GM18858 (cell line): ENCODE measurements around the gene ITPR1.
"Not testable (repeated sequence)": the region's sequence is repeated elsewhere in the genome, so short reads cannot be mapped to it uniquely, and the experiment has no call there.

Source experiments
- ATAC-seq: cut with Tn5 transposase; IDR thresholded peaks from one replicate; pipeline ENCODE4 v1.9.1; 2021; ENCODE audit not compliant: unreplicated experiment

Gene ITPR1

GRCh38 chr3:4588466-4588865 lies 95.3 kb downstream of the ITPR1 start:
- no peak for ATAC-seq

DNA sequence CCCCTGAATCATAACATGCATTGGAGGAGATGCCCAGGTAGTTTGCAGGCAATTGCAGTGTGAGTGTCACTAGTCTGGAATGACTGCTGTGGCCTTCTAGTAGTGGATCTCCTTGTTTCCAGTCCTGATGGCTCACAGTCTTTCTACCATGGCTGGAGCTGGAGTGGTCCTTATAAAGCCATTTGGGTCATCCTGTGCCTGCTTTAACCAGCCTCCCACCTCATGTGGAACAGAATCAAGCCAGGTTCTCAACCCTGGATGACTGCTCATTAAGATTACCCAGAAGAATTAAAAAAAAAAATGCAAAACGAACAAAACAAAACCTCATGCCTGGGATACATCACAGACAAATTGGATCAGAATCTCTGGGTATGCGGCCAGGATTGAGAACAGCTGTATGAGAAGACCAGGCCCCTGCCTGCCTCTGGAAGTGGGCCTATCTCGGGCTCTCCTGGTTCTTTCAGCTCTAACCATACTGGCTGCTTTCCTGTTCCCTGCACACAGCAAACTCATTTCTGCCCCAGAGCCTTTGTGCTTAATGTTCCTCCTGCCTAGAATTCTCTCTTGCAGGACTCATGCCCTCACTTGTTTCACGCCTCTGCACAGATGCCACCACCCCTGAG lies 96.4 kb downstream of the ITPR1 start:
- ATAC-seq = no peak

GRCh38 chr3:4590849-4591248 lies 97.7 kb downstream of the ITPR1 start:
- ATAC-seq = not testable (repeated sequence)

DNA sequence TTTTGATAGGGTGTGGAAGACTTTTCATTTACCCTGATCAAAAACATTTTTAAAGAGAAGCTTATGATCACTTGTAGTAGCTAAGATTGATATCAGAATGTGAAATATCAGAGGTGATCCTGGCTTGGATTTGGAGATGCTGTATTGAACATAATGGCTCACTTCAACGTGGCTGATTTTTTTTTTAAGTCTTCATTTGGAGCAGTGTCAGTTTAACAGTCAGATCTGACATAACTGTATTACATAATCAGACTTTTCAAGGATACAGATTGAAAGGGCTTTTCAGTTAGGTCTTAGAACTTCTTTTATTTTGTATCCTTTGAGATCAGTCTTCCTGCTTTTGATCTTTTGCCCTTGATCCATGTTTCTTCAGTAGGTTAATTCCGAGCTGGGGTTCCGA lies 98.5 kb downstream of the ITPR1 start:
- ATAC-seq = no peak

- ATAC-seq = no peak
These were observed 99.9 kb downstream of the ITPR1 start for GRCh38 chr3:4593014-4593413.

- no peak for ATAC-seq
These were observed 102.6 kb downstream of the ITPR1 start for GRCh38 chr3:4595710-4596113.

GRCh38 chr3:4596612-4597011 lies 103.5 kb downstream of the ITPR1 start:
- no peak for ATAC-seq

GRCh38 chr3:4597208-4597985 lies 104.2 kb downstream of the ITPR1 start:
- ATAC-seq = no peak

GRCh38 chr3:4598232-4598631 lies 105.1 kb downstream of the ITPR1 start:
- not testable (repeated sequence) for ATAC-seq

GRCh38 chr3:4599612-4600011 lies 106.5 kb downstream of the ITPR1 start:
- ATAC-seq = no peak

- ATAC-seq = no peak
These were observed 107.3 kb downstream of the ITPR1 start for GRCh38 chr3:4600493-4600892.

DNA sequence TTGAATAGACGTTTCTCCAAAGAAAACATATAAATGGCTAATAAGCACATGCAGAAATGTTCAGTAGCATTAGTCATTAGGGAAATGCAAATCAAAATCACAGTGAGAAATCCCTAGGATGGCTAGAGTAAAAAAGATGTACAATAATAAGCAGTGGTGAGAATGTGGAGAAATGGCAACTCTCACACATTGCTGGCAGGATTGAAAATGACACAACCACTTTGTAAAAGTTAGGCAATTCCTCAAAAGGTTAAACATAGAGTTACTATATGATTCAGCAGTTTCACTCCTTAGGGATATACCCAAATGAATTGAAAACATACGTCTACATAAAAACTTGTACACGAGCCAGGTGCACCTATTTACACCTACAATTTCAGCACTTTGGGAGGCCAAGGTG lies 108.7 kb downstream of the ITPR1 start:
- no peak for ATAC-seq

DNA sequence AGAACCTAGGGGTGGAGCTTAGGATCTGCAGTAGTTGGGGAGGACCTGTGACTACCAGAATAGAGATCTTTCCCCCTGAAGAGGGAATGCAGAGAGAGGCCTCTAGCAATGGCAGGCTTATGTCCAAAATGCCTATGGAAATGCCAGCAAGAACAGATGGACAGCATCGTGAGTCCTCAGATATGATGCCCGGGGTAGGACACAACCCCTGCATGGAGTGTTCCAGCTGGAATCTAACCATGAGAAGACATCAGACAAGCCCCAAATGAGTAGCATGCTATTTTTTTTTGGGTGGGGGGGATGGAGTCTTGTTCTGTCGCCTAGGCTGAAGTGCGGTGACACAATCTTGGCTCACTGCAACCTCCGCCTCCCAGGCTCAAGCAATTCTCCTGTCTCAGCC lies 111.5 kb downstream of the ITPR1 start:
- no peak for ATAC-seq

DNA sequence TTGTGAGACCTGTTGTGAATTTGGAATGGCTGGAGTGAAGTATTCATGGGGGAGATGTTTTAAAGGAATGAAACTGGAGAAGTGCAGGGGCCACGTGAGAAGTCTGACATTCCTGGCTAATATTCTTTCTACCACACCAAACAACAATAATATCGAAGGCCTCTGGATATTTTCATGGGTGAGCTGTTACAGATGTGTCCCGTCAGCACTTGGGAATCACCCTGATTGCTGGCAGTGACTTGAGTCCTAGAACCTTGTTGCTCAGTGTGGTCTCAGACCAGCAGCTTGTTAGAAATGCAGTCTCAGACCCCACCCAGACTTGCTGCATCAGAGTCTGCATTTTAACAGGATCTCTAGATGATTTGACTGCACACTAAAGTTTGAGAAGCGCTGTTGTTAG lies 113.8 kb downstream of the ITPR1 start:
- no peak for ATAC-seq

- no peak for ATAC-seq
These were observed 120.2 kb downstream of the ITPR1 start for GRCh38 chr3:4613366-4613765.

GRCh38 chr3:4614070-4614469 lies 120.9 kb downstream of the ITPR1 start:
- ATAC-seq = no peak

DNA sequence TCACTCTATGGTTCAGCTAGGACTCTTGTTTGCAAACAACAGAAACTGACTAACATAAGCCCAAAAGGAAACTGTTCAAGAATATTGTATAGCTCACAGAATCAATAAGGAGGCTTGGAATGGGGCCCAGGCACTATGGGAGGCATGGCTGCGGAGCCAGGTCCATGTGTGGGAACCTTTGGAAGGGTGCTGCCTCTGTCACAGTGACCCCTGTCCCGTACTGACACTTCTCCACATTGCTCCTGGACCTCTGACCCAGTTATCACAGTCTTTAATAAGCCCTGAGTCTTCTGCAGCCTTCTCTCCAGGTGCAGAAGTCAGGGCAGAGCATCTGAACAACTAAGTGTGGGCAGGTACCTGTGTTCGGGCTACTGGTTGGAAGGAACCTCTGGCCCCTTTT lies 121.8 kb downstream of the ITPR1 start:
- no peak for ATAC-seq

DNA sequence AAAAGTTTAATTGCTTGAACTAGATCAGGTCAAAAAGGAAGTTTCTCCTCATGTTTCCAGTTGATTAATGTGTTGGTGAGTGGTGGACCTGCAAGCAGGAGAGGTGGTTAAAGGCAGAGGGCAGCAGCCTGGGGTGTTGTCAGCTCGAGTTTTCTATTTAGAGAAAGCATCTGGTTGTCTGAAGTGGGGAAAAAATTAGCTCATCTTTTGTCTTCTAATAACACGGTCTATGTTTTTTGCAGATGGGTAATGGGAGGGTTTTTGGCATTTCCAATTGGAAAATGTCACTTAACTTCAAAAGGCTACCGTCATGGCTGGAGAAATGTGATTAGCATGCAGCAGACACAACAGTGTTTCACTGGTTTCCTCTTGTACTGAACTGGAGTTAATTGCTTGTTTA lies 122.6 kb downstream of the ITPR1 start:
- ATAC-seq = no peak

DNA sequence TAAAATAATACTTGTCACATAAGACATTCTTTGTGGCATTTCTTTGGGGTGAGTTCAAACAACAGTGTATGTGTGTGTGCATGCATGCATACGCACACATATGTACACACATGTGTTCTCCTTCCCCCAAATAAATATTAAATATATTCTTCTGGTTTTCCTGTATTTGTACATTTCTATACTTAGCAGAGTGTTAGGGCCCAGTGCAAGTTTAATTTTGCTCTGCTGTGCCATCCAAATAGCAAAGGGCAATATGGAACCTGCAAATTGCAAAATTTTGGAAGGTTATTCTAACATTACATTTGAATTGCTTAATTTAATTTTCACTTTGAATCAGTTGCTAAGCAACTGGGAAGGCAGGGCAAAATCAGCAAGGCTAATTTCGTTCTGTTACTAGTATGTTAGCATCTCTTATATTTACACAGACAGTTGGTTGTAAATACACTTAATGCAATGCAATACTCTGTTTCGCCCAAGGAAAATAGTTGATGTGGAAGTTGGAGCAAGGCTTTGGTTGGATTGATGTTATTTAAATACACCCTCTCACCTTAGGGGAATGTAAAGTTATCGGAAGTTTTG lies 130.4 kb downstream of the ITPR1 start:
- ATAC-seq = no peak

DNA sequence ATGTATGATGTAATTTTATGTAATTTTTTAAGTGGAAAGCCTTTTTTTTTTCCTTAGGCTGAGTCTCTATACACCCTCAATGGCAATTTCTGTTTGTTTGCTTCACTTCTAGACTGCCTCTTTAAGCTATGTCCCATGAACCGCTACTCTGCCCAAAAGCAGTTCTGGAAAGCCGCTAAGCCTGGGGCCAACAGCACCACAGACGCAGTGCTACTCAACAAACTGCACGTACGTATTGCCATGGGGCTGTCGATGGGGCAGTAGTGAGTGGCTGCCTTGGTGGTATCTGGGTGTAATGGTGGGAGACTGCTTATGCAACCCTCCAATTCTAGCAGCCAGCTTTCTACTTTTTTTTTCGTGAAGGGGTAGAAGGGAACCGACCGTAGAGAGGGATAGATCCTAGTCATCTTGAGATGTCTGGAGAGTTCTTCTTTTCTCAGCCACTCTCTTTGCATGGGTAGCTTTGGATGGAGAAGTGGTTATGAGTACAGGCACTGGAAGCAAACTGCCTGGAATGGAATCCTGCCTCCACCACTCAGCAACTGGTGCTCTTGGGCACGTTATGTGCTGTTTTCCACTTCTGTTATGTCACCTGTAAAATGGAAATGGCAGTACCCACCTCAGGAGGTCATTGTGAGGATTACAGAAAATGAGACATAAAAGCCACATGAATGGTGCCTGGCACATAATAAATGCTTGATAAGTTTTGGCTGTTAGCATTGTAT lies 134.7 kb downstream of the ITPR1 start:
- ATAC-seq = no peak

- no peak for ATAC-seq
These were observed 136.2 kb downstream of the ITPR1 start for GRCh38 chr3:4629095-4630007.
